HepG2 (cell line): Measurements from ENCODE around the gene PPP4R4.

Experiments used
- ZKSCAN1 ChIP-seq: fragments of 150-350 bp; IDR thresholded peaks from 2 replicates; pipeline ENCODE4 v1.6.1; 2014; ENCODE audit warnings: low read length
- ZMYM4 ChIP-seq: sonication (generic); formaldehyde crosslinking; IDR thresholded peaks from 2 replicates; pipeline ENCODE4 v1.8.1; 2023; ENCODE audit warnings: mild to moderate bottlenecking, missing genetic modification reagents

- TF ChIP-seq ZKSCAN1 (no peak), ZMYM4 (CRISPR knock-in tag) (no peak)
These were observed 49.9 kb downstream of the PPP4R4 start for GRCh38 chr14:94224040-94224439.
